Stimulated activated CD8-positive, alpha-beta memory T cell treated with anti-CD3 and anti-CD28 coated beads, Interleukin-2, amount 100 ng/mL, for 48 hours (primary cell): Measurements from ENCODE around the gene C4BPA.

ENCODE experiments used
- DNase-seq, 2 donors: peaks; one replicate each; pipeline ENCODE4 v3.0.0-alpha.2; 2020; ENCODE audit warnings: low read depth in 2 of 2

The C4BPA gene

GRCh38 chr1:207191061-207191460 lies 87.0 kb downstream of the C4BPA start:
- DNase-seq, result no peak

- DNase-seq, result no peak
Observed at GRCh38 chr1:207191776-207192175, 87.7 kb downstream of the C4BPA start.

- no peak for DNase-seq
Observed at GRCh38 chr1:207194197-207194596, 90.2 kb downstream of the C4BPA start.
